ENCODE measurements around the gene P2RX1. TPM values are rescaled to one million over a fixed set of nuclear protein-coding genes. Genes with fewer than 3 reads are reported as not detected.

P2RX1 gene
- total and polyA plus RNA-seq, 4 donors = 0.44 to 5.2 (median 0.64) TPM

DNA sequence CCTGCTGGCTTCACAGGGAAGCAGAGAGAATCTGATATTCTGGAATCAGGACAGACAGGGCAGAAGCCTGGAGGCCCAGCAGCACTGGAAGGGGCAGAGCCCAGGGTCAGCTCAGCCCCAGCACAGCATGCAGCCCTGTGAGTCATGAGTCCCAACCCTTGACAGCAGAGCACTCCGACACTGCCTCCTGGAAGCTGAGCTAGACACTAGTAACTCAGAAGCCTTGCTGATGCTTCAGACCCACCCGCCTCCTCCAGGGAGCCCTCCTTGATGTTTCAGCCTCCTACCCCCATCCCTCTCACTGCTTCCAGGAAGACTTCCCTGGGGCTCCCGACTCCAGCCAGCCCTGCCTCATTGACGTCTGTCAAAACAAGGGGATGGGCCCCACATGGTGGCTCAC is 30.3 kb downstream of the P2RX1 start (continued):
- TF ChIP-seq, protein P1, sequence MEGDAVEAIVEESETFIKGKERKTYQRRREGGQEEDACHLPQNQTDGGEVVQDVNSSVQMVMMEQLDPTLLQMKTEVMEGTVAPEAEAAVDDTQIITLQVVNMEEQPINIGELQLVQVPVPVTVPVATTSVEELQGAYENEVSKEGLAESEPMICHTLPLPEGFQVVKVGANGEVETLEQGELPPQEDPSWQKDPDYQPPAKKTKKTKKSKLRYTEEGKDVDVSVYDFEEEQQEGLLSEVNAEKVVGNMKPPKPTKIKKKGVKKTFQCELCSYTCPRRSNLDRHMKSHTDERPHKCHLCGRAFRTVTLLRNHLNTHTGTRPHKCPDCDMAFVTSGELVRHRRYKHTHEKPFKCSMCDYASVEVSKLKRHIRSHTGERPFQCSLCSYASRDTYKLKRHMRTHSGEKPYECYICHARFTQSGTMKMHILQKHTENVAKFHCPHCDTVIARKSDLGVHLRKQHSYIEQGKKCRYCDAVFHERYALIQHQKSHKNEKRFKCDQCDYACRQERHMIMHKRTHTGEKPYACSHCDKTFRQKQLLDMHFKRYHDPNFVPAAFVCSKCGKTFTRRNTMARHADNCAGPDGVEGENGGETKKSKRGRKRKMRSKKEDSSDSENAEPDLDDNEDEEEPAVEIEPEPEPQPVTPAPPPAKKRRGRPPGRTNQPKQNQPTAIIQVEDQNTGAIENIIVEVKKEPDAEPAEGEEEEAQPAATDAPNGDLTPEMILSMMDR (IDR thresholded peaks at IDR 0.05; ENCODE audit: low read depth, low read length, missing input control) = no peak
- TF ChIP-seq, protein P2, sequence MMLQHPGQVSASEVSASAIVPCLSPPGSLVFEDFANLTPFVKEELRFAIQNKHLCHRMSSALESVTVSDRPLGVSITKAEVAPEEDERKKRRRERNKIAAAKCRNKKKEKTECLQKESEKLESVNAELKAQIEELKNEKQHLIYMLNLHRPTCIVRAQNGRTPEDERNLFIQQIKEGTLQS (IDR thresholded peaks at IDR 0.05) = no peak
- TF ChIP-seq EGR1 (IDR thresholded peaks at IDR 0.05; ENCODE audit: low read depth in 2 of 2) (no peak), ZBTB33 (IDR thresholded peaks at IDR 0.05) (no peak)

DNA sequence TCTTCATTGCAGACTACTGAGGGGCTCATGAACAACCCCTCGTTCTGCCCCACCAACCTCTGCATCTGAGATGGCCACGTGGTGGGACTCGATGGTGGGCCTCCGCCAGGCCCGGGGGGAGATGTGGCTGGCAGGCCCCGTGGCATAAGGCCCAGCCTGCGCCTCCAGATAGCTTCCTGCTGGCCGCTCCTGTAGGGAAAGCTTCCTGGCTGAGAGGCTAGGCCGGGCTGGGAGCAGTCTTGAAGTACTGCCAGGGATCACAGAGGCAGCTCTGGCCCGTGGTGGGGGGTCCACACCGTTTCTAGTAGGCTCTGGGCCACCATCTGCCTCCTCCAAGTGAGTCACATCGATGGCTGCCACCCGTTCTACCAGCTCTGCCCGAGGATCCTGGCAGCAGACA is 31.0 kb downstream of the P2RX1 start:
- Histone ChIP-seq H3K9ac (ENCODE audit: low read depth in 1 of 2, low read length in 2 of 2) (no peak overlapping the region), H3K9me3 (ENCODE audit: control insufficient read depth in 4 of 4, low read length in 3 of 4) (no peaks in the 10 kb centered on the region), H3K4me1 (ENCODE audit: control insufficient read depth in 4 of 4, insufficient read depth in 4 of 4, low read length in 3 of 4) (peaks cover 0 to 12% (median 6%) of the 10 kb centered on the region in 4 donors), H3K4me3 (ENCODE audit: low read depth in 1 of 3, low read length in 3 of 3) (no peak overlapping the region), H3K27ac (ENCODE audit: low read depth in 1 of 2, low read length in 2 of 2) (no peak overlapping the region), H3K36me3 (ENCODE audit: control insufficient read depth in 4 of 4, insufficient read depth in 3 of 4, low read depth in 1 of 4, low read length in 3 of 4) (no peaks in the 10 kb centered on the region), H3K27me3 (ENCODE audit: control insufficient read depth in 4 of 4, insufficient read depth in 4 of 4, low read length in 3 of 4) (peaks cover 0 to 2% (median 0%) of the 10 kb centered on the region in 4 donors)
- DNase-seq (ENCODE audit: low spot score) = no peak
- TF ChIP-seq YY1 (IDR thresholded peaks at IDR 0.05) = no peak
- TF ChIP-seq HNF4A (conservative IDR thresholded peaks at IDR 0.05) = no peak
- TF ChIP-seq ZBTB33 (IDR thresholded peaks at IDR 0.05) = no peak
- TF ChIP-seq FOXA1 (IDR thresholded peaks at IDR 0.05) = no peak
- TF ChIP-seq JUND (IDR thresholded peaks at IDR 0.05) = no peak
- TF ChIP-seq, protein P1 (IDR thresholded peaks at IDR 0.05; ENCODE audit: low read depth, low read length, missing input control) = no peak
- no peak for TF ChIP-seq NR2F2 (IDR thresholded peaks at IDR 0.05)
- no peak for TF ChIP-seq SP1 (IDR thresholded peaks at IDR 0.05)
- no peak for TF ChIP-seq FOXA2 (IDR thresholded peaks at IDR 0.05)
- TF ChIP-seq GABPA (IDR thresholded peaks at IDR 0.05 in 1 of 2, conservative IDR thresholded peaks at IDR 0.05 in 1 of 2) = no peak
- 80% methylated on average over 14 of the region's 14 CpGs for WGBS
